ENCODE data around the gene ZNF524.

Gene ZNF524

DNA sequence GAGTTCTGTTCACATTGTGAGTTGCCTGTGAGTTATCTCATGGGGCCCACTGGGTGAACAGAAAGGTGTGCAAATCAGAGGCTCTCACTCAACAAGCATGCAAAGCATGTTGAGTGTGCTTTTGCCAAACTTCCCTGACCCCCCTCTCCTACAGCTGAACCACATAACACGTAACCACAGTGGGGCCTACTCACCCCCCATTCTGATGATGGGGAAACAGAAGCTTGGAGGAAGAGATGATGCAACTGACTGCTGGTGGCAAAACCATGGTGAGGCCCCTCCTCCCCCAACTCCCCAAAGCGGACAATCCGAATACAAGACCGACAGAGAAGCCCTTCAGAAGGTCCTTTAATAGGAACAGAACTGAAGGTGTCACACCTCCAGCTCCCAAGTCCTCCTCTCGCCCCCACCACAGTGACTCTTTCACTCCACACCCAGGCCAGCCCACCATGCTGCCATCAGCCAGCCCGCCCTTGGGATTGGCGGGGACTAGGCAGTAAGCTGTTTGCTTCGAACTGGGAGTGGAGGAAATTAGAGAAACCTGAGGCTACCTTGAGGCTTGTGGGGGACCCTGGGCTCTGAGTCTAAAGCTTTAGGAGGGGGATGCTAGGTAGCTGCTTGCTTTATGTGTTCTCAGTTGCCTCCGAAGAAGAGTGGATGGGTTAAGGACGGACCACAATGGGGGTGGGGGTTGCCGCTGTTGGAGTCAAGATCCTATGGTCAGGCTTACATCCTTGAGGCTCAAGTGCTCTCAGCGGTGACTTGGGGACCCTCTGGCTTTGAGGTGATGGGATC is 20.5 kb downstream of the ZNF524 start:
- DNase-seq (ENCODE audit: low spot score), result no peak

DNA sequence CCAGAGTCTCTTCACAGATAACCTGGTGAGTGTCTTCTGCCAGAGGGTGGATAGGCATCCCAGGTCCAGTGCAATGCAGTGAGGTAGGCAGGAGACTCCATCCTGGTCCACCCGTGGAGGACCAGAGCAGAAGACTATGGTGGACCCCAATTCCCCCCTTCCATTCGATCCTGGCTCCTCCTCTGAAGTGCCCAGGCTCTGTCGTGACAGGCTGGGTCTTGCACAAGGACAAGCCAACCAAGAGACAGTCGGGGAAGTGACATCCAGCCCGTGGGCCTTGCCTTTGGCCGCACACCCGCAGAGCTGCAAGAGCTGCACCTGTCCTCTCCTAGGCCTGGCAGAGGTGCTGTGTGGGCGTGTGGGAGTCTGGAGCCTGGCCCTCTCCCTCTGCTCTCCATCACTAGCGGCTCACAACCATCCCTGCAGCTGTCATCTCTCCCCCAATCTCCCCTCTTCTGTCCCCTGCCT is 21.2 kb downstream of the ZNF524 start:
- no peak for DNase-seq (ENCODE audit: low spot score)

DNA sequence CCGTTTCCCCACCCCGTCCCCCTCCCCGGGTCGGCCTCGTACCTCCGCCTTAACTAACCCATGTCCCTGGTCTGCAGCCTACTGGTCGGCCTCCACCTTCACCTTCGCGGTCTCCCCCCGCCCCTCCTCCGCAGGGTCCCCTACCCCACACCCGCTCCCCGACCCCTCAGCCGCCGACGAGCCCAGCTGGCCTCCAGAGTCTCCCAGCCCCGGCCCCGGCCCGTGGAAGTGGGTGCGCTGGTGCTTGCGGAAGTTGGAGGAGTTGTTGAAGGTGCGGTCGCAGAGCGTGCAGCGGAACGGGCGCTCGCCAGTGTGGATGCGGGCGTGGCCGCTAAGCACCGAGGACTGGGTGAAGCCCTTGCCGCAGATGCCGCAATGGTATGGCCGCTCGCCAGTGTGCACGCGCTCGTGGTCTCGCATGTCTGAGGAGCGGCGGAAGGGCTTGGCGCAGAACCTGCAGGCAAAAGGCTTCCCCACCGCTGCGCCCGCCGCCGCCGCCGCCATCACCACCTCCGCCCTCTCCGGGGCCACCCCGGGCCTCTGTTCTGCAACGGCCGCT is 21.7 kb downstream of the ZNF524 start:
- no peak for DNase-seq (ENCODE audit: low spot score)

DNA sequence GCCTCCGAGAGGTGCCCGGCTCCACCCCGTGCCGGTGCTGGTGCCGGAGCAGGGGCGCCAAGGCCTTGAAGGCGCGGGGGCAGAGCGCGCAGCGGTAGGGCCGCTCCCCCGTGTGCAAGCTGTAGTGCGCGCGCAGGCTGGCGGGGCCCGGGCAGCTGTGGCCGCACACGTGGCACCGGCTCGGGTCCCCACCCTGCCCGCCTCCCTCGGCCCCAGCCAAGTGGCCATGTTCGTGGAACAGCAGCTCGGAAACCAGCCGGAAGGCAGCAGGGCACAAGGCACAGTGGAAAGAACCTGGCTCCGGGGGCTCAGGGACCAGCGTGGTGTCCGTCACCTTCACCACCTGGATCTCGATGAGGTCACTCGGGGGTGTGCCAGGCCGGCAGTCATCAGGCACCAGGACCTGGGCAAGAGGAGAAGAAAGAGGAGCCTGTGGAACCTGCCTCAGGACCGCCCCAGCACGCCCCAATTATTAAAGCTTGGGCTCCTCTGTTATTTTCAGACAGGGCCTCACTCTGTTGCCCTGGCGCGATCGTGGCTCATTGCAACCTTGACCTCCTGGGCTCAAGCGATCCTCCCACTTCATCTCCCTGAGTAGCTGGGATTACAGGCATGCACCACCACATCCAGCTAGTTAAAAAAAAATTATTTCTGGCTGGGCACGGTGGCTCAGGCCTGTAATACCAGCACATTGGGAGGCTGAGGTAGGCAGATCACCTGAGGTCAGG is 22.3 kb downstream of the ZNF524 start:
- DNase-seq (ENCODE audit: low spot score), result no peak

DNA sequence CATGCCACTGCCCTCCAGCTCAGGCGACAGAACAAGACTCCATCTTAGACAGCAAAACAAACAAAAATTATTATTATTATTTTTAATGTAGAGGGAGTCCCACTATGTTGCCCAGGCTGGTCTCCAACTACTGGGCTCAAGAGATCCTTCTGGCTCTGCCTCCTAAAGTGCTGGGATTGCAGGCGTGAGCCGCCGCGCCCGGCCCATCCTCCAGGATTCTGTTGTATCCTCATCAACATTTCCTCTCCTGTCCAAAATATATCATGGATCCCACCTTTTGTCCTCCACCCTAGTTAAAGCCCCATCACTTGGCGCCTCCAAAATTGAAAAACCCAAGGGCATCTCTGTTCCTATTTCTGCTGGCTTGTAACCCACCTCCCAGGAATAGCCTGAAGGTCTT is 23.0 kb downstream of the ZNF524 start:
- DNase-seq (ENCODE audit: low spot score), result no peak

DNA sequence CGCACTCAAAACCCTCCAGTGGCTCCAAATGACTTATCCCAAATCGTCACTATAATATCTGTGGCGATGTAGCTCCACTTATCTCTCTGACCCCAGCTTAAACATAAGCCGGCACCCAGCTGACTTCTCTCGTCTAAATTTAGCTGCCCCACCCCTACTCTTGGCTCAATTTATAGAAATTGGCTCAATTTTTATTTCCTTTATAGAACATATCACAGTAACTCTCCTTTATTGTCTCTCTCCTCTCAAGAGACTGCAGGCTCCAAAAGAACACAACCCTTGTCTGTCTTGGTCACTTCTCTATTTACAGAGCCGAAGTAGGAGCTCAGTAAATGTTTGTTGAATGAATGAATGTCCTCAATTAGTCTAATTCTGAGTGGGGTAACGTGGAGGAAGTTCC is 23.5 kb downstream of the ZNF524 start:
- DNase-seq (ENCODE audit: low spot score), result no peak

DNA sequence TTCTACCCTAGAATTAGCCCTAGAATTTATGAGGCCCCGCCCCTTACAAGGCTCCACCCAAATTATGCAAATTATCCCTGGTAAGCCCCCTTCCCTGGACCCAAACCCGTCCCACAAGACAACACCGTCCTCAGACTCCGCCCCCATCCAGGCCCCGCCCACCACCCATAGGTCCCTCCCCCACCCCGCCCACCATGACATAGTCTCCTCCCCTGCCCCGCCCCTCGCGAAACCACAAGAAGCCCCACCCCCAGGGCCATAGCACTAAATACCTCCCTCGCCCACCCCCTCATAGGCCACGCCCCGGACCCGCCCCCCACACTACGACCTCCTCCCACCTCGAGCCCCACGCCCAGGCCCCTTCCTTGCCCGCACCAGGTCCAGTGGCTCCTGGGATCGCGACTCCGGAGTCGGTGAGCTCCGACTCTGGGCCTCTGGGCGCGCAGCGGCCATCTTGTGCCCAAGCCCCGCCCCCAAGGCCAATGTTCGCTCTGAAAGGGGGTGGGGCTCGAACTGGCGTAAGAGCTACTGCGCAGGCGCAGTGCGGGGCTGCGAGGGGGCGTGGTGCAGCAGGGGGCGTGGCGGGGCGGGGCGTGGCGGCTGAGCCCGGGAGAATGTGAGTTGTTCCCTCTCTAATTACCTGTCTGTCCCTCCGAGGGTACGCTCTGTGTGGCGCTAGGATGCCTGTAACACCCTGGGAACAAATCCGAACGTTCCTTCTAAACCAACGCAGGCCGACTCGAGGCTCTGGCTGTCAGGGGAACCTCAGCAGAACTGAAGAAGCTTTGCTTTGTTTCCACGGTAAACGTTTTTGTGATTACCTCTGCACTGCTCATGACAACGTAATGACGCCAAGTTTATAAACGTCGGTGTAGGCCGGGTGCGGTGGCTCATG is 24.3 kb downstream of the ZNF524 start, which contains the start of gene ZNF784:
ZNF784 (minus strand) TSS at position 458 of the 895 bp plus-strand sequence; CDS start at position 453, 5 bp downstream.
- peak; percentile 96 for DNase-seq (ENCODE audit: low spot score)

DNA sequence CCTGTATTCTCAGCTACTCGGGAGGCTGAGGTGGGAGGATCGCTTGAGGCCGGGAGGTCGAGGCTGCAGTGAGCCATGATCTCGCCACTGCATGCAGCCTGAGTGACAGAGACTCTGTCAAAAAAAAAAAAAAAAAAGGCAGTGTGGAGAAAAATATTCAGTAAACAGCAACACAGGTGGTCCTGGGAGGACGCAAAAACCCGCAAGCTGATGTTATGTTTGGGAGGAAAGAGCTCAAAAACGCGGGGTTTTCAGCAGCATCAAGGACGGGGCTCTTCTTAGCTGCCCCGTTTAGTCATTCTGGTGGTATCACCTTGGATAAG is 24.9 kb downstream of the ZNF524 start:
- DNase-seq (ENCODE audit: low spot score), result no peak

DNA sequence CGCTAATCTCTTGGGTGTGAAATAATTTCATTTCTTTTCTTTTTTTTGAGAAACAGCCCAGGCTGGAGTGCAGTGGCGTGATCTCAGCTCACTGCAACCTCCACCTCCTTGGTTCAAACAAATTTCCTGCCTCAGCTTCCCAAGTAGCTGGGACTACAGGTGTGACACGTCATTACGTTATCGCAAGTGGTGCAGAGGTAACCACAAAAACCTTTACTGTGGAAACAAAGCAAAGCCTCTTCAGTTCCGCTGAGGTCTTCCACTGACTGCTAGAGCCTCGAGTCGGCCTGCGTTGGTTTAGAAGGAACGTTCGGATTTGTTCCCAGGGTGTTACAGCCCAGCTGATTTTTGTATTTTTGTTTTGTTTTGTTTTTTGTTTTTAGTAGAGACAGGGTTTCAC is 26.3 kb downstream of the ZNF524 start:
- no peak for DNase-seq (ENCODE audit: low spot score)

DNA sequence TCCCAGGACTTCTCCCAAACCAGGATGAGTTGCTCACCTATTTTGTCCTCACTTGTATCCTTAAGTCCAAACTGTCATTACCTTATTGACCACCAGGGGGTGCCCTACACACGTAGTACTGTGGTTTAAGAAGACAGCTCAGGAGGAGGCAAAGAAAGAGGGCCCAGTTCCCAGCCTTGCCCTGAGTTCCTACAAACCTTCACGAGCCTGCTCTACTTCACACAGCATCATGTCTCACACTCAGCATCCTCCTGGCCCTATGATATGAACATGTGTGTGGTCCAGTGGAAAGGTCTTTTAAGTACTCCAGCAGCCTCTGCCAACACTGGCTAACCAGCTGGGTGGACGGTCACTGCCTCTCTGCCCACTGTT is 32.4 kb downstream of the ZNF524 start:
- peak; percentile 96 for DNase-seq (ENCODE audit: low spot score)

DNA sequence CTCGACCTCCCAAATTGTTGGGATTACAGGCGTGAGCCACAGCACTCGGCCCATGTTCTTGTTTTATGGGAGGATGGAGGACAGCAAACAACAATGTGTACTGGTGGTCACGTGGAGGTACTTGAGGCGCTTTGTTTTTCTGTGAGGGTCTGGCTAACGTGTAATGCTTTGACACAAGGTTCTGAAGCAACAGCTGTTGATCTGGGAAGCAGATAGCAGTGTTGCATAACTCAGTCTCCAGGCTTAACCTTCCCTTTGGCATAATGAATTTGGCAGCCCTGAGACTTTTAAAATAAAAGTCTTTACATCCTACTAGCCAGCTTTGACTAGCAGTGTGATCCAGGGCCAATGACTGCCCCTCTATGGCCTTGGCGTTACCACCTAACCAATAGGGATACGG is 33.8 kb downstream of the ZNF524 start:
- no peak for DNase-seq (ENCODE audit: low spot score)

DNA sequence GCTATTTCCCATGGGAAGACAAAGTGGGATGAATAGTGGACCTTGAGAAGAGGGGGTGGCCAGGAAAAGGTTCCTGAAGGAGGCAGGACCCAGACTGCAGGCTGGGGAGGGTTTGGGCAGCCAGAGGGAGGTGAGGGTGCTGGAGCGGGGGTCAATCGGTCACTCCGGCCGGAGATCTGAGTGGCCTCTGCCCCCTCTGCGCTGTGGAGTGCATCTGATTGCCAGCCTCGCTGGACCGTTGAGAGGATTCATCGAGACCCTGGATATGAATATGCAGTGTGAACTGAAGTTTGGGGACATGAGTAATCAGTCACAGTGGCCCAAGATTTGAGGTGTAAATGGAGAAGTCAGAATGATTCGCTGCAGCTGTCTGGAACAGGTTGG is 35.2 kb downstream of the ZNF524 start:
- DNase-seq (ENCODE audit: low spot score), result no peak

DNA sequence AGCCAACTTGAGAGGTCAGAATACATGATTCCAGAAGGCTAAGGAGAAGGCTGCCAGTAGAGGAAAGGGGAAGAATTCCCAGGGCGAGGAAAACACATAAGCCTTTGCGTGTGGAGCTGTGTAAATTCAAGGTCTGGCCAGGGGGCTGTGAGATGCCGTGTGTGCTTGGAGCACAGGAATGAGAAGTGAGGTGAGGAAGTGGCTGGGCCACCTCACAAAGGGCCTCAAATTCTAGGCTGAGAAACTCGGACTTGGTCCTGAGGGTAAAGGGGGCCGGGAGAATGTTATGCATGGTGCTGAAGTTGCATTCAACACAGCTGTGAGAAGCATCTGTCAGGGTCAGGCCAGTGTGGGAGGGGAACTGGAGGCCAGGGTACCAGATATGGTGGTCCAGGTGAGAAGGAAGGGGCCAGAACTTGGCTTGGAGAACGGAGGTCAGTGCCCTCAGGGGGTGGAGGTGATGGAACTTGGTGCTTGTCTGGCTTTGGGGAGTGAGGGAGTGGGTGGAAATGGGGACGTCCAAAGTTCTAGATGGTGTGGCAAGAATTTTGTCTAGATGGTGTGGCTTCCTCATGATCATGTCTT is 35.9 kb downstream of the ZNF524 start:
- DNase-seq (ENCODE audit: low spot score), result no peak

DNA sequence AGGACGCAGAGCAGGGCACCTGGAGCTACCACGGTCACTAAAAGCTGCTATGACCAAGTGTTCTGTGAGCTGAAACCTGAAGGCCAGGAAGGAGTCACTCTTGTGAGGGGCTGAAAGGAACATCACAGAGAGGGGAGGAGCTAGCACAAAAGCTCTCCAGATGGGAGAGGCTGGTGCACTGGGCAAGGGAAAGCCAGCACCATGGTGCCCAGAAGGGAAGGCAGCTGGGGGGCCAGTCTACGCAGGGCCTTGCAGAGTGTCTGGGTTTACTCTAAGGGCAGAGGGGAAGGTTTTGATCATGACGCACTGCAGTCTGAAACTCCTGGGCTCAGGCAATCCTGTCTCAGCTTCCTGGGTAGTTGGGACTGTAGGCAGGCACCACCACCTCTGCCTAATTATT is 36.6 kb downstream of the ZNF524 start:
- DNase-seq (ENCODE audit: low spot score), result no peak

DNA sequence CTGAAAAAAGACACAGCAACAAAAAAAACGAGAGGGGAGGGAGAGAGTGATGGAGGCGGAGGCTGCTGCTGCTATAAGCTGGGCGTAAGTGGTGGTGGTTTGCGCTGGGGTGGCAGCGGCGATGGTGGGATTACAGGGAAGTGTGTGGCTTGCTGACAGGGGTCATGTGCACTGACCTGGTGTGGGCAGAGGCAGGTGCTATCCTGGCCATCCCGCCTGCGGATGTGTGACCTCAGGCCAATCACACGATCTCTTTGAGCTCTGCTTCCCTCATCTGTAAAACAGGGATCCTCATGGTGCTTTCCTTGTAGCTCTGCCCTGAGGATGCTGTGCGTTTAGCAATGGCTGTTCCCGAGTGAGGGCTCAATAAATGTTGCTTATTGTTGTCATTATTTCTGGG is 37.4 kb downstream of the ZNF524 start:
- DNase-seq (ENCODE audit: low spot score), result no peak

DNA sequence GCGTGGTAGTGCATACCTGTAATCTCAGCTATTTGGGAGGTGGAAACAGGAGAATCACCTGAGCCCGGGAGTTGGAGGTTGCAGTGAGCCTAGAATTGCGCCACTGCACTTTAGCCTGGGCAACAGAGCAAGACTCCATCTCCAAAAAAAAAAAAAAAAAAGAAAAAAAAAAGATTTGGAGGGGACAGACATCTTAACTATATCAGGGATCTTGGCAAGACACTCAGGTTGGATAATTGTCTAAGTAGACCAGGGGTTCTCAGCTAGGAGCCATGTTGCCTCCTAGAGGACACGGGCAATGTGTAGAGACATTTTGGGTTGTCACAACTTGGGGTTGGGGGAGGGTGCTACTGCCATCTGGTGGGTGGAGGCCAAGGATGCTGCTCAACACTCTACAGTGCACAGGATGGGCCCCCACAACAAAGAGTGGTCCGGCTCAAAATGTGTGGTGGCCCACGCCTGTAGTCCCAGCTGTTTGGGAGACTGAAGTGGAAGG is 38.8 kb downstream of the ZNF524 start:
- no peak for DNase-seq (ENCODE audit: low spot score)

DNA sequence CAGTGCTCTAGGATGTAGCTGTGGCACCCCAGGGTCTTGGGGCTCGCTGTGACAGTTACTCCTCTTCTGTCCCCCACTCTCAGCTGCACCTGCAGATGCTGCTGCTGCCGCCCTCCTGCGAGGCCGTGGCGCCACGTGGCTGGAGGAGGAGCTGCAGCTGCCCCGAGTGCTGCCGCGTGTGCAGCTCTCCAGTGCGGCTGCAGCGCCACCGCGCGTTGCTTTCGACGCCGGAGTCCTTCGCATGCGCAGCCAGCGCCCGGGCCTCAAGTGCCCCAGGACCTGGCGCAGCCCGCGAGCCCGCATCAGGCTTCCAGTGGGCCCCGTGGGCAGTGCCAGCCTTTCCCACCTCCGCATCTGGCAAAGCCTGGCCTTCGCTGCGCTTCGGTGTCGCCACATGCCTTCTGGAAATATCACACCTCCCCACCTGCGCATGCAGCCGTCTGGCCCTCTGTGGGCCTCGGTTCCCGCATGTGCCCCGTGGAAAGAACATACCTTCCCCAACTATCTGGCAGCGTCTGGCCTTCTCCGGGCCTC is 40.0 kb downstream of the ZNF524 start:
- DNase-seq (ENCODE audit: low spot score), result peak; percentile 80

DNA sequence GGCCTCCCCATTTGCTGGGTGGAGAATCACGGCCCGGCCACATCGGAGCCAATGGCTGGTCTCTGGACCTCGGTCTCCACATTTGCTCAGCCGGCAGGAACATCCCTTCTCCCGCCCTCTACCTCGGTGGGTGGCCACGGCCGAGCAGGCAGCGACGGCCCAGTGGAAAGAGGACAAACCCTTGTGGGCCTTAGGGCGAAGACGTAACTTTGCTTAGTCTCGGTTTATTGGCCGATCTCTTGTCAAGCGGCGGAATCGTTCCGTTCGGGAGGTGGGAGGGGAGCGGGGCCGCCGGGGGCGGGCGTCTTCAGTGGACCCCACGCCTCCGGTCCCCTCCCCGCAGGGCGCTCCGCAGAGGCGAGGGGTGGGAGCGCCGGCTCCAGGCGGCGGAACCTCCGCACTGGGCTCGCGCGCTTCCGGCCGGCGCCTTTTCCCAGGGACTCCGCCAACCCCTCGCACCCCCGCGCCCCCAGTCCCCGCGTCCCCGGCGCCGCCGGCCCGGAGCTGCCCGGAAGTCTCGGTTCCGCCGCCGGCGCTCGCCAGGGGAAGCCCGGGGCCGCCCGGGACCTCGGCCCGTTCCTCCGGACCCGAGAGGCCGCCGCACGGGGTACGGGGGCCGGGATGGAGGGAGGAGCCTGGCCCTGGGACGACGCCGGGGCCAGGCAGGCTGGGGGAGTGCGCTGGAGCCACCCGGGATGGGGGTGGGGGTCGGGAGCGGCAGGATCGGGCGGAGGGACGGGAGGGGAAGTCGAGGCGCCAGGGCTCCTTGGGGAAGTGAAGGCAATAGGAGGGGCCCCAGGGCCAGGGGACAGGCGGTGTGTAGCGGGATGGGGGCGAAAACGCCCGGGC is 40.7 kb downstream of the ZNF524 start, which contains the start of gene ZNF580:
ZNF580 (plus strand) TSS at position 426 of the 849 bp plus-strand sequence. CDS start 1,507 bp downstream, outside the sequence.
- DNase-seq (ENCODE audit: low spot score), result peak; percentile 56

DNA sequence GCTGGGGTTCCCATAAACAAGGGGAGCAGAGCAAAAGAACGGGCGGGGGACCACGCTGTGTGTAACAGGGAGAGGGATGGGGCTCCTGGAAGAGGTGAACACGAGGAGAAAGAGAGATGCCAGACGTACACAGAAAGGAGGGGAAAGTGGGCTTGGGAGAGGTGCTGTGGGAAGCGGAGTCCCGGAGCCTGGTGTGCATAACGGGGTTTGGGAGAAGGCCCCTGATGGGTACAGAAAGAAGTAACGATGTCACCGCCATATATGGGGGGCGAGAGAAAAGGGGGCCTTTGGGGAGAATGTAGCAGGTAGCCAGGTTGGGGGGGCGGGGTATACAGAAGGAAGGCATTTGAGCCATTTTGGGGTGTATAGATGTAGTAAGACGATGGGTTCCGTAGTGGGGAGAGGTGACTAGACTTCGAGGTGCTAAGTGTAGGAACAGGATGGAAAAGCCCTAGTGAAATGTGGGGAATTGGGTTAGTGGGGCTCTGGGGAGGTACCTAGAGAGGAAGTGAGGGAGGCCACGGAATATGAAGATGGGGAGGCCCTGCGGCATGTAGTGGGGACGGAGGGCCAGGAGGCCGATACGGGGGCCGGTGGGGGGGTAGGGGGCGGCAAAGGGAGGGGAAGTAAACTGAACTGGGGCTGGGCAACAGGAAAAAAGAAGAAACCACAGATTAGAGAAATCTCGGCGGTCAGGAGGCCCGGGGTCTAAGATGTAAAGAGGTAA is 41.5 kb downstream of the ZNF524 start:
- no peak for DNase-seq (ENCODE audit: low spot score)
